Esophagus squamous epithelium (tissue), 5 donors: Measurements from ENCODE around the gene TDRD12. TPM values are rescaled to one million over a fixed set of nuclear protein-coding genes. Genes with fewer than 3 reads are reported as not detected.
A peak's percentile ranks its signal among the peaks of the same experiment; 100 is the strongest.

Experiments used
- DNase-seq: peaks from one replicate; lab custom pipeline; 2025; lab: John Stamatoyannopoulos, UW
- H3K27ac ChIP-seq, 4 donors: fragments of 200-600 bp; sonication (generic); one replicate each; pipeline ENCODE4 v1.5.1; 2016 to 2019; ENCODE audit warnings: mild to moderate bottlenecking in 1 of 4
- H3K27me3 ChIP-seq, 4 donors: fragments of 200-600 bp; sonication (generic); 1 replicate in 3 of 4; 2 replicates in 1 of 4; pipeline versions ENCODE4 v1.5.1 to v1.6.0; 2017 to 2021; ENCODE audit warnings: antibody characterized with exemption in 1 of 4
- H3K36me3 ChIP-seq, 3 donors: fragments of 200-600 bp; sonication (generic); one replicate each; pipeline ENCODE4 v1.5.1; 2016 to 2019
- H3K4me1 ChIP-seq, 3 donors: fragments of 200-600 bp; sonication (generic); one replicate each; pipeline ENCODE4 v1.5.1; 2017 to 2019
- H3K4me3 ChIP-seq, 4 donors: fragments of 200-600 bp; sonication (generic); 1 replicate in 3 of 4; 2 replicates in 1 of 4; pipeline ENCODE4 v1.5.1; 2016 to 2019; ENCODE audit warnings: mild to moderate bottlenecking in 2 of 4, moderate library complexity in 1 of 4
- H3K9me3 ChIP-seq, 3 donors: fragments of 200-600 bp; sonication (generic); one replicate each; pipeline ENCODE4 v1.5.1; 2016 to 2019
- POLR2A ChIP-seq, 4 donors: fragments of 450-650 bp; IDR thresholded peaks; one replicate each; pipeline ENCODE4 v1.6.1; 2017; ENCODE audit warnings: antibody characterized with exemption in 4 of 4, mild to moderate bottlenecking in 4 of 4, moderate library complexity in 3 of 4
- WGBS, 2 donors: methylation state at CpG; one replicate each; pipeline ENCODE4 v1.1.5; 2018; 5-methylcytosine and 5-hydroxymethylcytosine counted together
- intact Hi-C: fragments of 100-400 bp; cut with DNase I; formaldehyde crosslinking; loops from one replicate; pipeline ENCODE4 v1.15.0; 2022
- total RNA-seq, 4 donors: library from RNA; depleted of rRNA; stranded (reverse); fragments of >200 nt; gene quantifications; one replicate each; pipeline ENCODE4 v1.1.0, GENCODE V29; 2016
- TF ChIP-seq, protein P1 (sequence below), 6 experiments: fragments of 450-650 bp in 4 of 6; fragments of 200-600 bp in 2 of 6; sonication (generic) in 2 of 6; IDR thresholded peaks; one replicate each; pipeline ENCODE4 v1.5.1; 2016 to 2019; ENCODE audit warnings: antibody characterized with exemption in 6 of 6, mild to moderate bottlenecking in 4 of 6, moderate library complexity in 4 of 6
- donor health status: DM: yes; HTN: yes; CAD: no.

Gene TDRD12
- total RNA-seq, 4 donors from 2014 or later = 0.18 to 1.7 (median 0.42) TPM; not detected in 1

DNA sequence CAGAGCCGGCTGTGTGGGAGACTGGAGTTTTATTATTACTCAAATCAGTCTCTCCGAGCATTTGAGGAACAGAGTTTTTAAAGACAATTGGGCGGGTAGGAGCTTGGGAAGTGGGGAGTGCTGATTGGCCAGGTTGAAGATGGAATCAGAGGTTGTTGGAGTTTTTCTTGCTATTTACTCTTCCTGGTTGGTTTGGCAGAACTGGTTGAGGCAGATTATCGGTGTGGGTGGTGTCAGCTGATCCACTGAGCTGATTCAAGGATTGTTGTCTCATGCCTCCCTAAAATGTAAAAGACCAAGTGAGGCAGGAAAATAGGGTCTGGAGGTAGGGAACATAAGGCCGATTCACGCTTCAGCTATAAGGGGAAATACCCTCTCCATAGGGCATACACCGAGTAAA lies 1.3 kb upstream of the TDRD12 start:
- no peak for DNase-seq
- no peak overlapping the region for H3K4me3 ChIP-seq
- TF ChIP-seq, protein P1, sequence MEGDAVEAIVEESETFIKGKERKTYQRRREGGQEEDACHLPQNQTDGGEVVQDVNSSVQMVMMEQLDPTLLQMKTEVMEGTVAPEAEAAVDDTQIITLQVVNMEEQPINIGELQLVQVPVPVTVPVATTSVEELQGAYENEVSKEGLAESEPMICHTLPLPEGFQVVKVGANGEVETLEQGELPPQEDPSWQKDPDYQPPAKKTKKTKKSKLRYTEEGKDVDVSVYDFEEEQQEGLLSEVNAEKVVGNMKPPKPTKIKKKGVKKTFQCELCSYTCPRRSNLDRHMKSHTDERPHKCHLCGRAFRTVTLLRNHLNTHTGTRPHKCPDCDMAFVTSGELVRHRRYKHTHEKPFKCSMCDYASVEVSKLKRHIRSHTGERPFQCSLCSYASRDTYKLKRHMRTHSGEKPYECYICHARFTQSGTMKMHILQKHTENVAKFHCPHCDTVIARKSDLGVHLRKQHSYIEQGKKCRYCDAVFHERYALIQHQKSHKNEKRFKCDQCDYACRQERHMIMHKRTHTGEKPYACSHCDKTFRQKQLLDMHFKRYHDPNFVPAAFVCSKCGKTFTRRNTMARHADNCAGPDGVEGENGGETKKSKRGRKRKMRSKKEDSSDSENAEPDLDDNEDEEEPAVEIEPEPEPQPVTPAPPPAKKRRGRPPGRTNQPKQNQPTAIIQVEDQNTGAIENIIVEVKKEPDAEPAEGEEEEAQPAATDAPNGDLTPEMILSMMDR (IDR thresholded peaks at IDR 0.05) = no peak
- no peak for TF ChIP-seq POLR2A (IDR thresholded peaks at IDR 0.05)
- no peaks in the 10 kb centered on the region for H3K9me3 ChIP-seq
- no peaks in the 10 kb centered on the region for H3K27me3 ChIP-seq
- intact Hi-C loops = no loop called here
- H3K4me1 ChIP-seq = peaks cover 0 to 17% (median 0%) of the 10 kb centered on the region in 3 donors
- H3K27ac ChIP-seq = peak overlapping the region in 3 of 4 donors; percentile 27 to 43 (median 37)
- peaks cover 0 to 37% (median 0%) of the 10 kb centered on the region in 3 donors for H3K36me3 ChIP-seq
- WGBS, 2 donors = 49 to 87% methylated on average over 7 of the region's 7 CpGs

GRCh38 chr19:32720216-32720935 lies 809 bp downstream of the TDRD12 start:
- Histone ChIP-seq H3K4me3 (no peak overlapping the region), H3K27ac (no peak overlapping the region), H3K9me3 (no peaks in the 10 kb centered on the region), H3K36me3 (peaks cover 0 to 16% (median 0%) of the 10 kb centered on the region in 3 donors), H3K27me3 (no peaks in the 10 kb centered on the region), H3K4me1 (peaks cover 0 to 17% (median 0%) of the 10 kb centered on the region in 3 donors)
- no peak for DNase-seq
- intact Hi-C loops = no loop called here
- WGBS, 2 donors = no CpG with 5 or more reads among the region's 22 CpGs
- no peak for TF ChIP-seq POLR2A (IDR thresholded peaks at IDR 0.05)
- TF ChIP-seq, protein P1 (IDR thresholded peaks at IDR 0.05) = no peak

DNA sequence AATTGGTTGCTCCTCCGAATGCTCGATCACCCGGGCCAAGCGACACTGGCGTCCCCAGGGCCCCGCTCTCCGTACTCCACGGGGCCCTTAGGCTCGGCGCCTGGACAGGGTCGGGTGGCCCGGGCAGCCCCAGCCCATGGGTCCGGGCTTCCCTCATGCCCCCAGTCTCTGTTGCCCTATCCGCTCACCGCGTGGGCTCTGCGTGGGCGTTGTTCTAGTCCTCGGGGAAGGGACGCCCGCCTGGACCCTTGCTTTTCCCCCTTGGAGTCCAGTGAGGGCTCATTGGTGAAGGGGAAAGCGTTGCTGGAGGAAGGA lies 1.3 kb downstream of the TDRD12 start:
- H3K9me3 ChIP-seq = no peaks in the 10 kb centered on the region
- intact Hi-C loops = no loop called here
- peaks cover 0 to 14% (median 0%) of the 10 kb centered on the region in 3 donors for H3K36me3 ChIP-seq
- H3K27me3 ChIP-seq = no peaks in the 10 kb centered on the region
- H3K4me1 ChIP-seq = peaks cover 0 to 17% (median 0%) of the 10 kb centered on the region in 3 donors
- H3K4me3 ChIP-seq = no peak overlapping the region
- WGBS, 2 donors = 95 to 100% methylated on average over 1 to 10 of the region's 22 CpGs
- DNase-seq = no peak
- no peak overlapping the region for H3K27ac ChIP-seq
- TF ChIP-seq POLR2A (IDR thresholded peaks at IDR 0.05) = no peak
- TF ChIP-seq, protein P1 (IDR thresholded peaks at IDR 0.05) = no peak

DNA sequence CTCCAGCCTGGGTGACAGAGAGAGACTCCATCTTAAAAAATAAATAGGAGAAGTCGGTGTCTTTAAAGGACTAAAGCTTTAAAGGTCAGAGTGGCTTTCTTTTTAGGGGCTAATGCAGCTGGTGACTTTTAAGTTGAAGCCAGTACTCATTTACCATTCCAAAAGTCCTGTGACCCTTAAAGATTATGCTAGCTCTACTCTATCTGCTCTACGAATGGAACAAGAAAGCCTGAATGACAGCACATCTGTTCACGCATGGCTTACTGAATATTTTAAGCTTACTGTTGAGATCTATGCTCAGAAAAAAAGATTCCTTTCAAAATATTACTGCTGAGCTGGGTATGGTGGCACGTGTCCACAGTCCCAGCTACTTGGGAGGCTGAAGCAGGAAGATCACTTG lies 16.4 kb downstream of the TDRD12 start:
- Histone ChIP-seq H3K9me3 (no peaks in the 10 kb centered on the region), H3K4me1 (no peaks in the 10 kb centered on the region), H3K27me3 (peaks cover 0 to 6% (median 0%) of the 10 kb centered on the region in 4 donors), H3K36me3 (no peaks in the 10 kb centered on the region), H3K27ac (no peak overlapping the region), H3K4me3 (no peak overlapping the region)
- no peak for DNase-seq
- 68 to 73% methylated on average over 4 of the region's 4 CpGs for WGBS, 2 donors
- intact Hi-C loops = no loop called here
- TF ChIP-seq, protein P1 (IDR thresholded peaks at IDR 0.05) = no peak
- TF ChIP-seq POLR2A (IDR thresholded peaks at IDR 0.05) = no peak

GRCh38 chr19:32743021-32743420 lies 23.5 kb downstream of the TDRD12 start:
- H3K36me3 ChIP-seq = no peaks in the 10 kb centered on the region
- no peak for DNase-seq
- no peaks in the 10 kb centered on the region for H3K4me1 ChIP-seq
- TF ChIP-seq, protein P1 (IDR thresholded peaks at IDR 0.05) = no peak
- TF ChIP-seq POLR2A (IDR thresholded peaks at IDR 0.05) = no peak
- WGBS, 2 donors = 97% methylated on average over 8 to 9 of the region's 9 CpGs
- peaks cover 0 to 5% (median 0%) of the 10 kb centered on the region in 4 donors for H3K27me3 ChIP-seq
- H3K4me3 ChIP-seq = no peak overlapping the region
- intact Hi-C loops = no loop called here
- no peak overlapping the region for H3K27ac ChIP-seq
- H3K9me3 ChIP-seq = no peaks in the 10 kb centered on the region
